Activated CD4-positive, alpha-beta T cell treated with anti-CD3 and anti-CD28 coated beads, Interleukin-2, amount 10 ng/mL, durations not matched to agents 7 days and 5 days (primary cell): ENCODE measurements around the gene HADHA. TPM values are rescaled to one million over a fixed set of nuclear protein-coding genes. Genes with fewer than 3 reads are reported as not detected.

ENCODE experiments used
- CTCF ChIA-PET: fragments of 350-600 bp; sonication (Branson Sonifier 250); formaldehyde crosslinking; loops from one replicate; lab custom pipeline; 2021; ENCODE audit warnings: antibody characterized with exemption; lab: Charles Lee
- POLR2A ChIA-PET: fragments of 350-600 bp; sonication (Branson Sonifier 250); formaldehyde crosslinking; loops from one replicate; lab custom pipeline; 2021; ENCODE audit warnings: antibody characterized with exemption; lab: Charles Lee
- DNase-seq: peaks from one replicate; pipeline ENCODE4 v3.0.0-alpha.2; 2020
- H3K27ac Mint-ChIP-seq: one replicate; pipeline ENCODE4 v1.8.0; 2021; ENCODE audit warnings: mild to moderate bottlenecking, moderate library complexity, mixed read lengths
- H3K27me3 Mint-ChIP-seq: one replicate; pipeline ENCODE4 v1.8.0; 2021; ENCODE audit warnings: mixed read lengths
- H3K36me3 Mint-ChIP-seq: one replicate; pipeline ENCODE4 v1.8.0; 2021; ENCODE audit warnings: low read depth, mixed read lengths
- H3K4me1 Mint-ChIP-seq: one replicate; pipeline ENCODE4 v1.8.0; 2021; ENCODE audit warnings: mixed read lengths
- H3K4me3 Mint-ChIP-seq: one replicate; pipeline ENCODE4 v1.8.0; 2021; ENCODE audit warnings: mild to moderate bottlenecking, moderate library complexity, mixed read lengths
- H3K9me3 Mint-ChIP-seq: one replicate; pipeline ENCODE4 v1.8.0; 2021; ENCODE audit warnings: mixed read lengths
- total RNA-seq, 2 experiments: library from RNA; stranded (reverse); gene quantifications; one replicate each; pipeline ENCODE4 v1.2.3, GENCODE V29; 2021

The HADHA gene
- 100 to 1,000 TPM; 117 to 124 TPM for total RNA-seq

- Mint-ChIP-seq H3K9me3 (no peaks in the 10 kb centered on the region), H3K27me3 (no peaks in the 10 kb centered on the region), H3K36me3 (peaks cover 10% of the 10 kb centered on the region), H3K4me1 (peaks cover 51% of the 10 kb centered on the region), H3K27ac (peak within 1 kb of the TSS; percentile 100), H3K4me3 (peak within 1 kb of the TSS; percentile 95)
- peak; percentile 83 for DNase-seq
- POLR2A ChIA-PET = interaction anchor here (1.0 to 1.3 kb wide), 2 partner anchors 60 to 211 kb away, joined by 3 to 4 read pairs; partner anchors contain the start of gene RAB10
- CTCF ChIA-PET = interaction anchor here (0.6 to 1.9 kb wide), 12 partner anchors 9 to 366 kb away, joined by 3 to 6 read pairs (median 4); partner anchors contain the start of gene ASXL2
These were observed at the start of gene HADHA, which contains the start of gene HADHB for GRCh38 chr2:26244309-26245230. Gene HADHA, minus strand, starts transcription at chr2:26244632. Its CDS starts 36 bp downstream, at chr2:26244596. Gene HADHB, plus strand, starts transcription at chr2:26244939. Its CDS starts 9,316 bp downstream, at chr2:26254255.

DNA sequence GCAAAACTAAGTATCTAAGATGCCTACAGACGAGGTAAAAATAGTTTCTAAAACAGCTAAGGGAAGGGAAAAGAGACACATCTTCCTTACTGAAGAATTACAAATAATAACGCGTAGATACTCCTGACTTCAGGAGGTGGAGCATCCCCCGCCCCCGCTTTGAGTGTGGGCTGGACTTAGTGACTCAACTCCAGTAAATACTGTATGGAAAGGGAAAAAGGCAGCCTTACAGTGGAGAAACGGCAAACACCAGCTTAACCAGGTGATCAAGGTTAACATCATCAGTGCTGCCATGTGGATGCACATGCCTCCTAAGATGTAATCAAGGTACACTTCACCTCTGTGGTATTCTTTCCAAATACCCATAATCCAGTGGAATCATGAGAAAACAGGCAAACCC, 48.2 kb upstream of the HADHA start:
- no peak overlapping the region for H3K27ac Mint-ChIP-seq
- no peaks in the 10 kb centered on the region for H3K36me3 Mint-ChIP-seq
- H3K27me3 Mint-ChIP-seq = peaks cover 4% of the 10 kb centered on the region
- DNase-seq = no peak
- ChIA-PET CTCF (no interaction called here), POLR2A (no interaction called here)
- no peak overlapping the region for H3K4me3 Mint-ChIP-seq
- no peaks in the 10 kb centered on the region for H3K4me1 Mint-ChIP-seq
- no peaks in the 10 kb centered on the region for H3K9me3 Mint-ChIP-seq

GRCh38 chr2:26290001-26290400, 45.6 kb upstream of the HADHA start:
- CTCF ChIA-PET = interaction anchor here (1.2 kb wide), 1 partner anchor 90 kb away, joined by 3 read pairs; no protein-coding TSS in a partner anchor
- H3K4me1 Mint-ChIP-seq = no peaks in the 10 kb centered on the region
- H3K9me3 Mint-ChIP-seq = no peaks in the 10 kb centered on the region
- no peak overlapping the region for H3K4me3 Mint-ChIP-seq
- no peak for DNase-seq
- POLR2A ChIA-PET = no interaction called here
- H3K27ac Mint-ChIP-seq = no peak overlapping the region
- H3K36me3 Mint-ChIP-seq = peaks cover 7% of the 10 kb centered on the region
- H3K27me3 Mint-ChIP-seq = no peaks in the 10 kb centered on the region

- H3K9me3 Mint-ChIP-seq = no peaks in the 10 kb centered on the region
These were observed 41.5 kb upstream of the HADHA start for GRCh38 chr2:26285931-26286330.

GRCh38 chr2:26284132-26284531, 39.7 kb upstream of the HADHA start:
- H3K36me3 Mint-ChIP-seq = peaks cover 33% of the 10 kb centered on the region
- no peaks in the 10 kb centered on the region for H3K4me1 Mint-ChIP-seq
- no peak overlapping the region for H3K27ac Mint-ChIP-seq
- H3K4me3 Mint-ChIP-seq = no peak overlapping the region
- H3K9me3 Mint-ChIP-seq = no peaks in the 10 kb centered on the region
- CTCF ChIA-PET = interaction anchor here (0.7 kb wide), 1 partner anchor 110 kb away, joined by 3 read pairs; no protein-coding TSS in a partner anchor
- no peak for DNase-seq
- POLR2A ChIA-PET = no interaction called here
- no peaks in the 10 kb centered on the region for H3K27me3 Mint-ChIP-seq

More at GRCh38 chr2:26285931-26286330, 41.5 kb upstream of the HADHA start:
- H3K4me3 Mint-ChIP-seq = no peak overlapping the region
- ChIA-PET CTCF (interaction anchor here (1.0 kb wide), 1 partner anchor 11 kb away, joined by 3 read pairs; no protein-coding TSS in a partner anchor), POLR2A (no interaction called here)
- peaks cover 25% of the 10 kb centered on the region for H3K36me3 Mint-ChIP-seq
- no peaks in the 10 kb centered on the region for H3K27me3 Mint-ChIP-seq
- no peaks in the 10 kb centered on the region for H3K4me1 Mint-ChIP-seq
- DNase-seq = no peak
- no peak overlapping the region for H3K27ac Mint-ChIP-seq

DNA sequence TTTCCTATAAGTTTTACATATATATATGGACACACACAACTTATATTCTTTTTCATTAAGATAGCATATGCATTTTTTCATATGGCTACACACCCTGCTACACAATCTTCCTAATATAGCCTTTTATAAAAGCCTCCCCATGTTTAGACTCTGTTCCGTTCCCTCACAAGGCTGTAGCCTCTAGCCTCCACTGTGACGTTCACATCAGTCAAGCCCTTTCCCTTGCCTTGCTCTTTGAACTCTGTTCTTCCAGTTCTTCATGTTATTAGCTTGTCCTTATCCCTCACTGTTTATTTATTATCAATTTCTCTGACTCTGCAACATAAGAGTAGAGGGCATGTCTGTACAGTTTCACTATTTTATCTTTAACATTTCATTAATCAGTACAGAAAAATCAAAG, 39.2 kb upstream of the HADHA start:
- ChIA-PET POLR2A (no interaction called here), CTCF (no interaction called here)
- no peaks in the 10 kb centered on the region for H3K4me1 Mint-ChIP-seq
- no peak overlapping the region for H3K27ac Mint-ChIP-seq
- no peaks in the 10 kb centered on the region for H3K9me3 Mint-ChIP-seq
- H3K27me3 Mint-ChIP-seq = no peaks in the 10 kb centered on the region
- H3K4me3 Mint-ChIP-seq = no peak overlapping the region
- H3K36me3 Mint-ChIP-seq = peaks cover 38% of the 10 kb centered on the region
- no peak for DNase-seq

DNA sequence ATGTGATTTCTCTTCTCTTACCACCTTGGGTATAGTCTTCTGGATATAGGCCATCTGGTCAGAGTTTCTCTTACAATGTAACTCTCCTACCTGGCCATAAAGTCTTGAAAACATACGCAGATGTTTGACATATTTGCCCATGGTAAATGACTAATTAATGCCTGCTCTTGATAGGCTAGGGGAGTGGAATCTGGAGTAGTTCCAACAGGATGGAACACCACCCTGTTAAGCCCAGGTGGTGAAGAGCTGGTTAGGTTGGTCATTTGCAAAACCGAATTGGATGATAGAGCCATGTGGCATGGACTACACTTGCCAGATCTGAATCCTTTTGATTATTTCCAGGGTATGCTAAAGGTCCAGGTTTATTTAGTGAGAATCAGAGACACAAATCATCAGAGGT, 36.8 kb upstream of the HADHA start:
- Mint-ChIP-seq H3K27me3 (no peaks in the 10 kb centered on the region), H3K9me3 (no peaks in the 10 kb centered on the region)
- CTCF ChIA-PET = no interaction called here

GRCh38 chr2:26279886-26280285, 35.5 kb upstream of the HADHA start:
- Mint-ChIP-seq H3K27ac (no peak overlapping the region), H3K4me1 (no peaks in the 10 kb centered on the region), H3K9me3 (no peaks in the 10 kb centered on the region), H3K36me3 (peaks cover 37% of the 10 kb centered on the region), H3K4me3 (no peak overlapping the region), H3K27me3 (no peaks in the 10 kb centered on the region)
- ChIA-PET POLR2A (no interaction called here), CTCF (interaction anchor here (0.6 kb wide), 1 partner anchor 309 kb away, joined by 5 read pairs; no protein-coding TSS in a partner anchor)
- no peak for DNase-seq

More for the DNA sequence above, 36.8 kb upstream of the HADHA start:
- DNase-seq = no peak
- Mint-ChIP-seq H3K27ac (no peak overlapping the region), H3K4me3 (no peak overlapping the region), H3K36me3 (peaks cover 42% of the 10 kb centered on the region), H3K4me1 (no peaks in the 10 kb centered on the region)
- POLR2A ChIA-PET = no interaction called here

DNA sequence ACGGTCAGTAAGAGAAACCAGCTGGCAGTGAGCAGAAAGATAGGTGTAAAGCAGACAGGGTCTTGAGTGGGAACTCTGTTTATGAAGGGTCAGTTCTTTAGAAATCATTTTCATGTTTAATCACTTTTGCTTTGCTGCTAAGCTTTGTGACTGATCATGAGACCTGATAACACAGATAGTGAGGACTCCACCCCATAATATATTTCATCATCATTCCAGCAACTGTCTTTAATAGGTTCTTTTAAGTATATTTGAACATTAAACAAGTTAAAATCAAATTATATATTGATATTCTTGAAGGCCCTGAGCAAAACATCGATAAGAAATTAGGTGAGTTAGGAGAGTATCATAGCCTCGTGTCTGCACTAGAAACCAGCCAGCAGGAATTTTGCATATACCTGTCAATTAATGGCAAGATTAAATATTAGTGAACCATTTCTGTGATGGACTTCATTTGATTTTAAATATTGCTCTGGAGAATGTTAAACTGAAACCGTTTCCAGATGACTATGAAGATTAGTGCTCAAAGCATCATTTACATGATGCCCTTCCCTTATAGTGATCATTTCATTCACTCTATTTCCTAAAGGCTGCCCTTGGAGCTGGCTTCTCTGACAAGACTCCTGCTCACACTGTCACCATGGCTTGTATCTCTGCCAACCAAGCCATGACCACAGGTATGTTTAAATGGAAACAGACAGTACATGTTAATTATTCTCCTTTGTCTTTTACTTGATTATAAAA, 32.2 kb upstream of the HADHA start:
- peaks cover 26% of the 10 kb centered on the region for H3K36me3 Mint-ChIP-seq
- CTCF ChIA-PET = interaction anchor here (0.6 kb wide), 1 partner anchor 305 kb away, joined by 3 read pairs; no protein-coding TSS in a partner anchor
- no peak overlapping the region for H3K4me3 Mint-ChIP-seq
- no peaks in the 10 kb centered on the region for H3K27me3 Mint-ChIP-seq
- no peaks in the 10 kb centered on the region for H3K9me3 Mint-ChIP-seq
- H3K4me1 Mint-ChIP-seq = peaks cover 2% of the 10 kb centered on the region
- POLR2A ChIA-PET = no interaction called here
- H3K27ac Mint-ChIP-seq = no peak overlapping the region
- no peak for DNase-seq

GRCh38 chr2:26274058-26274613, 29.7 kb upstream of the HADHA start:
- POLR2A ChIA-PET = no interaction called here
- CTCF ChIA-PET = interaction anchor here (0.9 kb wide), 1 partner anchor 11 kb away, joined by 3 read pairs; no protein-coding TSS in a partner anchor
- Mint-ChIP-seq H3K4me3 (no peak overlapping the region), H3K4me1 (peaks cover 5% of the 10 kb centered on the region), H3K9me3 (no peaks in the 10 kb centered on the region), H3K27me3 (no peaks in the 10 kb centered on the region), H3K27ac (no peak overlapping the region), H3K36me3 (peaks cover 11% of the 10 kb centered on the region)
- DNase-seq = no peak

DNA sequence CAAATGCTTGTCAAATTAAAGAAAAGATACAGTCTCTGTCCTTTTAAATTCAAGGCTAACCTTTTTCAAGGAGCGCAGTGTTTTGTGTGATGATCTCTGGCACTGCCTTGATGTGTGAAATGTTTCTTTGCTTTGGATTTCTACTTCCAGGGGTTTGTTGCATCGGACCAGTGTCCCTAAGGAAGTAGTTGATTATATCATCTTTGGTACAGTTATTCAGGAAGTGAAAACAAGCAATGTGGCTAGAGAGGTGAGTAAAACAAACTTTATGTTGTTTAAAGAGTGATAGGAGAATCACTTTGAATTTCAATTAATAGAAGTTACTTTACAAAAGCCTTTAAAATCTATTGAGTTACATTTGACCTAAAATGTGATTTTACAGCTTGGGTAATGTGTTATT, 29.1 kb upstream of the HADHA start:
- no peaks in the 10 kb centered on the region for H3K9me3 Mint-ChIP-seq
- CTCF ChIA-PET = no interaction called here

DNA sequence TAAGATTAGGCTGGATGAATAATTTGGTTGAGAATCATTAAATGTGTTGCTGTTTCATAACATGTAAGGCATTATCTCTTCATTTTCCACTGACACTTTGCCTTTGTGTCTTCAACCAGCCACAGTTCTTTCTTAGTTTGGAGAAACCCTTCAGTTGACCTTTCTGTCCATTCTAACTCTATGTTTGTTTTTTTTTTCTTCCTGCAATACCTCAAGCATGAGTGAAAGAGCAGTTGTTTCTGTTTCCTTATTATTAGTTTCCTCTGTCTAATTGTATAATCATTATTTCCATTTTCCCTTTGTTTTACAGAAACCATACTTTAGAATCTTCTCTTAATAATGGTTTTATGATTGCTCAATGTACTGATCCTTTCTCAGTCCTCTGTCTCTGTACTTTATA, 25.9 kb upstream of the HADHA start:
- H3K27ac Mint-ChIP-seq = no peak overlapping the region
- H3K36me3 Mint-ChIP-seq = peaks cover 7% of the 10 kb centered on the region
- H3K9me3 Mint-ChIP-seq = no peaks in the 10 kb centered on the region
- H3K4me3 Mint-ChIP-seq = no peak overlapping the region
- no peak for DNase-seq
- no peaks in the 10 kb centered on the region for H3K27me3 Mint-ChIP-seq
- ChIA-PET POLR2A (no interaction called here), CTCF (interaction anchor here (0.6 to 1.2 kb wide), 3 partner anchors 19 to 162 kb away, joined by 3 read pairs; no protein-coding TSS in a partner anchor)
- peaks cover 5% of the 10 kb centered on the region for H3K4me1 Mint-ChIP-seq

More for the DNA sequence above, 29.1 kb upstream of the HADHA start:
- no peak overlapping the region for H3K4me3 Mint-ChIP-seq
- POLR2A ChIA-PET = no interaction called here
- peaks cover 5% of the 10 kb centered on the region for H3K36me3 Mint-ChIP-seq
- DNase-seq = no peak
- no peak overlapping the region for H3K27ac Mint-ChIP-seq
- H3K4me1 Mint-ChIP-seq = peaks cover 5% of the 10 kb centered on the region
- no peaks in the 10 kb centered on the region for H3K27me3 Mint-ChIP-seq
